ENCODE data around the gene IQSEC1. TPM values are rescaled to one million over a fixed set of nuclear protein-coding genes. Genes with fewer than 3 reads are reported as not detected.

IQSEC1 gene
- polyA plus RNA-seq (2.8 to 4.7 TPM (median 2.8 TPM) in 3 replicates), polyA minus RNA-seq (5.0 to 11.5 TPM (median 5.1 TPM) in 3 replicates)
- 4.0 TPM for polyA plus RNA-seq (2011; ENCODE audit: low read depth)
- polyA plus RNA-seq (2011; cell fraction: cytosol; rRNA removed), result 3.7 and 5.3 TPM in 2 replicates
- 15.8 and 19.9 TPM in 2 replicates for polyA plus RNA-seq (2011; cell fraction: nucleus; rRNA removed)
- 5.3 and 8.8 TPM in 2 replicates for polyA plus RNA-seq (2012; ENCODE audit: low replicate concordance)
- polyA minus RNA-seq (2011; cell fraction: cytosol; rRNA and poly(A)+ RNA removed), result 8.4 TPM
- 14.6 and 16.7 TPM in 2 replicates for polyA minus RNA-seq (2011; cell fraction: nucleus; rRNA and poly(A)+ RNA removed)

GRCh38 chr3:13073326-13074005, at the start of gene IQSEC1:
Gene IQSEC1 (minus strand): TSS chr3:13073429. CDS start chr3:13073014, 415 bp downstream.
- Histone ChIP-seq H3K9ac (ENCODE audit: control insufficient read depth, extremely low read depth, insufficient read depth, low read length) (no peak within 1 kb of the TSS), H3K4me3 (ENCODE audit: control insufficient read depth in 2 of 3, extremely low read depth in 1 of 3, insufficient read depth in 2 of 3, low read depth in 1 of 3, low read length in 3 of 3) (no peak within 1 kb of the TSS), H3K27me3 (ENCODE audit: control insufficient read depth, extremely low read depth, insufficient read depth, low read length) (peaks cover 59% of the 10 kb centered on the region), H3K36me3 (ENCODE audit: control insufficient read depth in 2 of 2, extremely low read depth in 1 of 2, insufficient read depth in 2 of 2, low read length in 2 of 2) (no peaks in the 10 kb centered on the region), H3K27ac (ENCODE audit: control insufficient read depth, insufficient read depth, low read length) (no peak within 1 kb of the TSS), H3K9me1 (ENCODE audit: control insufficient read depth, extremely low read depth, insufficient read depth, low read length) (no peaks in the 10 kb centered on the region), H3K9me3 (ENCODE audit: control insufficient read depth, low read depth, low read length) (no peaks in the 10 kb centered on the region), H3K4me1 (ENCODE audit: control insufficient read depth, extremely low read depth, insufficient read depth, low read length) (no peaks in the 10 kb centered on the region), H3K4me2 (ENCODE audit: control insufficient read depth, extremely low read depth, insufficient read depth, low read depth, low read length) (no peak within 1 kb of the TSS), H4K20me1 (ENCODE audit: control insufficient read depth, extremely low read depth, insufficient read depth, low read length) (no peaks in the 10 kb centered on the region), H2AFZ (ENCODE audit: control insufficient read depth, low read length) (no peak within 1 kb of the TSS), H3K79me2 (ENCODE audit: control insufficient read depth, insufficient read depth, low read length) (no peaks in the 10 kb centered on the region)
- DNase-seq (ENCODE audit: low read depth, low spot score), result no peak
- dilution Hi-C loops (cut with MboI; ENCODE audit: extremely low pct_ligation_motif_present, low sequenced_read_pairs), result no loop called here
- FAIRE-seq, result no peak
- no peak for TF ChIP-seq CTCF (optimal IDR thresholded peaks at IDR 0.05 in 1 of 3, IDR thresholded peaks at IDR 0.05 in 1 of 3, conservative IDR thresholded peaks at IDR 0.05 in 1 of 3; ENCODE audit: extremely low read depth in 1 of 3, insufficient read depth in 2 of 3, low read length in 3 of 3)
- TF ChIP-seq EZH2 (IDR thresholded peaks at IDR 0.05; ENCODE audit: low read length), result peak; percentile 51

GRCh38 chr3:13122081-13123012, 49.1 kb upstream of the IQSEC1 start:
- H3K27me3 ChIP-seq (ENCODE audit: control insufficient read depth, extremely low read depth, insufficient read depth, low read length), result peaks cover 16% of the 10 kb centered on the region
- H2AFZ ChIP-seq (ENCODE audit: control insufficient read depth, low read length), result no peak overlapping the region

More at GRCh38 chr3:13122081-13123012, 49.1 kb upstream of the IQSEC1 start:
- Histone ChIP-seq H3K36me3 (ENCODE audit: control insufficient read depth in 2 of 2, extremely low read depth in 1 of 2, insufficient read depth in 2 of 2, low read length in 2 of 2) (no peaks in the 10 kb centered on the region), H3K79me2 (ENCODE audit: control insufficient read depth, insufficient read depth, low read length) (no peaks in the 10 kb centered on the region), H3K9me3 (ENCODE audit: control insufficient read depth, low read depth, low read length) (no peaks in the 10 kb centered on the region), H3K27ac (ENCODE audit: control insufficient read depth, insufficient read depth, low read length) (no peak overlapping the region), H3K9me1 (ENCODE audit: control insufficient read depth, extremely low read depth, insufficient read depth, low read length) (no peaks in the 10 kb centered on the region), H3K4me1 (ENCODE audit: control insufficient read depth, extremely low read depth, insufficient read depth, low read length) (no peaks in the 10 kb centered on the region), H3K4me2 (ENCODE audit: control insufficient read depth, extremely low read depth, insufficient read depth, low read depth, low read length) (no peak overlapping the region), H3K9ac (ENCODE audit: control insufficient read depth, extremely low read depth, insufficient read depth, low read length) (no peak overlapping the region), H4K20me1 (ENCODE audit: control insufficient read depth, extremely low read depth, insufficient read depth, low read length) (no peaks in the 10 kb centered on the region), H3K4me3 (ENCODE audit: control insufficient read depth in 2 of 3, extremely low read depth in 1 of 3, insufficient read depth in 2 of 3, low read depth in 1 of 3, low read length in 3 of 3) (no peak overlapping the region)
- no peak for FAIRE-seq
- TF ChIP-seq EZH2 (IDR thresholded peaks at IDR 0.05; ENCODE audit: low read length), result no peak
- DNase-seq (ENCODE audit: low read depth, low spot score), result no peak
- dilution Hi-C loops (cut with MboI; ENCODE audit: extremely low pct_ligation_motif_present, low sequenced_read_pairs), result no loop called here
